ENCODE data around the gene HSPG2.

HSPG2 gene

DNA sequence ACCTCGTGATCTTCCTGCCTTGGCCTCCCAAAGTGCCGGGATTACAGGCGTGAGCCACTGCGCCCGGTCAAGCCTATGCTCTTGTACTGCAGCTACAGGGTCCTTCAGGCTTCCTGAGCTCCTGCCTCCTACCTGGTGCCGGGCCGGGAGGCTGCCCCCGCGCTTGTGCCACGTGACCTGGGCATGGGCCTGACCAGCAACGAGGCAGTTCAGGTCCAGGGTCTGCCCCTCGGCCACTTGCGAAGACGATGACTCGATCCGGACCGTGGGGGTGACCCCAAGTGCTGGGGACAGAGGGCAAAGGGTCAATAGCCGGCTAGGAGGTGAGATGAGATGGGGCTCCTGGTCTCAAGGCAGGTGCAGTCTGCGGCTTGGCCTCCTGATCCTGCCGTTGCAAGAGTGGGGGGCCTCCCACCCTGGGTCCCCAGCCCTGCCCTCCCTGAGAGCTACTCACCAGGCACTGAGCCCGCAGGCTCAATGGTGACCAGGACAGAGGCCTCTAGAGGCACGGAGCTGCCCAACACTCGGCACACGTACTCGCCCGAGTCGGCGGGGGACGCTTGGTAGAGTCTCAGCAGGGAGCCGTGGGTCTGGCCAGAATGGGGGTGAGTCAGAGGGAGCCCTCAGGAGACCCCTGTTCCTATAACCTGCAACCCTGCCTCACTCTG is 87.1 kb downstream of the HSPG2 start:
- DNase-seq (ENCODE audit: low read depth in 4 of 4, low spot score in 1 of 4) = no peak

DNA sequence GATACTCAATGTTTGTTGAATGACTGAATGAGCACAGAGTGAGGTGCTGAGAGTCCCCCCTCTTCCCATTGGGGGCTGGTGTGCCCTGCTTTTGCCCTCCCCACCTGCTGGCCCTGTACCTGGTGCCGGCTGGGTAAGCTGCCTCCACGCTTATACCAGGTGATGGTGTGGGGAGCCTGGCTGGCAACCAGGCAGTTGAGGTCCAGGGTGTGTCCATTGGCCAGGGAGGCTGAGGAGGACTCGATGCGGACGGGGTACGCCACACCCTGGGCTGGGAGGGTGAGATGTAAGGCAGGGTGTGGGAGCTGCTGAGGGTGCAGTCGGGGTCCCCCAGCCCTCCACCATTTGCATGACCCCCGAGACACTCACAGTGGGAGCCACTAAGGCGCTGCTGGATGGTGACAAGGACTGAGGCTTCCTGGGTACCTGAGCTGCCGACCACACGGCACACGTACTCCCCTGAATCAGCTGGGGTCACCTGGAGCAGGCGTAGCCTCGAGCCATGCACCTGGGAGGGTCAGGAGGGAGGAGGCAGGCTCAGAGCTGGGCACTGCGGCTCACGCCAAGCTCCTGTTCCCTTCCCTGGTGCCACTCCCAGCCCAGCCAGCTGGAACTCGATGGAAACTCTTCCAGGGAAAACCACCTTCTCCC is 88.5 kb downstream of the HSPG2 start:
- DNase-seq (ENCODE audit: low read depth in 4 of 4, low spot score in 1 of 4) = no peak

DNA sequence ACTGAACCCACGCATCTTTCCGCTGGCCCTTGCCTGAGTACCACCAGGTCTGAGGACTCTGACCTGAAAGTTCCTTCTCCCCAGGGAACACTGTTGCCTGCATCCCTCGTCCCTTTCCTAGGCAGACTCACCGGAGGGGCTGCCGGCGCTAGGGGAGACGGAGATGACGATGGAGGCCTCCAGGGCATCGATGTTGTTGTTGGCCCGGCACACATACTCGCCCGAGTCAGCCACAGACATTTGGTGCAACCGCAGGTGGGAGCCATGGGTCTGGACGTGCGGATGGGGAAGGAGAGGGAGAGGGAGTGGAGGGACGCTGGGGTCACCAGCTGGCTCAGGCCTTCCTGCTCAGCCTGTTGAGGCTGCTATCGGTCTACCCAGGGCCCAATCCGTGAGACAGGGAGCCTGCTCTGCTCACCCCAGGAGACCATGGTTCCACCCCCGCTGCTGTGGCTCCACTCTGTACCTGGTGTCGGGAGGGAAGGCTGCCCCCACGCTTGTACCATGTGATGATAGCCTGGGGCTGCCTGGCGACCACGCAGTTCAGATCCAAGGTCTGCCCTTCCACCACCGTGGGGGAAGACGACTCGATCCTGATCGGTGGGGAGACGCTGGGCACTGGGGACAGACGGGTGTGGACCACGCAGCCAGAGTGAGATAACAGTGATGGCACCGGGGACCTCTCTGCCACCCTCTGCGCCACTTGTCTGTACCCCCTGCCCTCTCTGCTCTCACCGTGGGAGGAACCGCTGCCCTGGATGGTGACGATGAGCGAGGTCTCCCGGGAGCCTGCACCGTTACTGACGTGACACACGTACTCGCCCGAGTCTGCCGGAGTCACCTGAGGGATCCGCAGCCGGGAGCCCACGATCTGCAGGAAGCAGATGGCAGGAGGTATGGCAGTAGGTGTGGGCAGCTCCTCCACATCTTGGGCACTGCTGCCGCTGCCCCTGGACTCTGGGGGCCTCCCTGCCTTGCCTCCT is 89.6 kb downstream of the HSPG2 start:
- no peak for DNase-seq (ENCODE audit: low read depth in 4 of 4, low spot score in 1 of 4)

DNA sequence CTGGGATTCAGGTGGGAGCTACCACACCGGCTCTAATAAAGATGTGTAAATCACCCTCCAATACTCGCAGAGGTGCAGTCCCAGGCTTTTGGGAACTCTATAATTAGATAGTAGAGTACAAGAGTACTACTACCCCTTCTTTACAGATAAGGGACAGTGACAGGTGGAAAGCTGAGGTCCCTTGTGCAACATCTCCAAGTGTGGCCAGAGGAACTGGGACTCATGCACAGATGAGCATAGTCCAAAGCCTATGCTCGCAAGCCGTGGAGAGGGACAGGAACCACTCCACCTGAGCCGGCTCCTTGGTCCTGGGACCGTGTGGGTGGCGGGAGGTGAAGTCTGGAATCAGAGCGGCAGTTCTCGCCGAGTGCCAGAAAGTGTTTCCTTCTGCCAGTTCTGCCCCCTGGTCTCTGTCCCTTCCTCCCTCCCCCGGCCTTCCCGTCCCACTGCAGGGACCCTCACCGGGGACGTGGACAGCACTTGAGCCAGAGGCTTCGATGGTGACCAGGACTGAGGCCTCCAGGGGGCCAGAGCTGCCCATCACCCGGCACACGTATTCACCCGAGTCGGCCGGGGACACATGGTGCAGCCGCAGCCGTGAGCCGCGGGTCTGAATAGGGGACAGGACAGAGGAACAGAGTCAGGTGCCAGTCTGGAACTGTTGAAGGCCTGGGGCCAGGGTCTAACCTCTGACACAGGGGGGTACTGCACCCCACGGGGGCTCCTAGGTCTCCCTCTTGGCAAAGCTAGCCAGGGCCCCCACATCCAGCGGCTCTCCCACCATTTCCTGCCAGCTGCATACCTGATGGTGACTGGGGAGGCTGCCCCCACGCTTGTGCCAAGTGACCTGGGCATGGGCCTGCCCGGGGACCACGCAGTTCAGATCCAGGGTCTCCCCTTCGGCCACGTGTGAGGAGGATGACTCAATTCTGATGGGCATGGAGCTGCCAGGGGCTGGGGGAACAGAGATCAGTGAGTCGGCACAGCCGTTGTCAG is 91.2 kb downstream of the HSPG2 start:
- DNase-seq (ENCODE audit: low read depth in 4 of 4, low spot score in 1 of 4) = no peak

DNA sequence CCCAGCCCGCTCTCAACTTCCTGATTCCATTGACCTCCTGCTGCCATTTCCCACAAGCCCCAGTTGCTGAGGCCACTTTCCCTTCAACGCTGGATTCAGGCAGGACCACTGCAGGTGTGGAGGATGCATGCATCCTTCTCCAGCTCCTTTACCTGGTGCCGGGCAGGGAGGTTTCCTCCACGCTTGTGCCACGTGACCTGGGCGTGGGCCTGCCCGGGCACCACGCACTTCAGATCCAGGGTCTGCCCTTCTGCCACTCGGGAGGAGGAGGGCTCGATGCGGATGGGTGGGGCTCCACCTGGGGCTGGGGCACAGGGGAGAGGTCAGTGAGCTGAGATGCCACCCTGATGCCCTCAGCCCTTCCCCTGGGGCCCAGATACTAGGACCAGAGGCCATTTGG is 93.1 kb downstream of the HSPG2 start:
- no peak for DNase-seq (ENCODE audit: low read depth in 4 of 4, low spot score in 1 of 4)

DNA sequence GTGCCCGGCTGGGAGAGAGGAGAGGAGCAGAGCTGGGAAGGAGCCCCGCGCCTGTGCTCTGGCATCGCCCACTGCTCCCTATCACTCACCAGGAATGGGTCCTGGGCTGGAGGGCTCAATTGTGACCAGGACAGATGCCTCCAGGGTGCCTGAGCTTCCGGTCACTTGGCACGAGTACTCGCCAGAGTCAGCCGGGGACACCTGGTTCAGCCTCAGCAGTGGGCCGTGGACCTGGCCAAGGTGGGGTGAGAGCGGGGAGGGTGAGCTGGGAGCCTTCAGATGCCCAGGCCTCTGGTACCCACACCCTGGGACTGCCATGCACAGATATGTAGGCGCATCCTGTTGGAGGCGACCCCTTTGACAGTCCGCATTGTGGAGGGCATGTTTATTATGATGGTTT is 93.9 kb downstream of the HSPG2 start:
- DNase-seq (ENCODE audit: low read depth in 4 of 4, low spot score in 1 of 4) = no peak

DNA sequence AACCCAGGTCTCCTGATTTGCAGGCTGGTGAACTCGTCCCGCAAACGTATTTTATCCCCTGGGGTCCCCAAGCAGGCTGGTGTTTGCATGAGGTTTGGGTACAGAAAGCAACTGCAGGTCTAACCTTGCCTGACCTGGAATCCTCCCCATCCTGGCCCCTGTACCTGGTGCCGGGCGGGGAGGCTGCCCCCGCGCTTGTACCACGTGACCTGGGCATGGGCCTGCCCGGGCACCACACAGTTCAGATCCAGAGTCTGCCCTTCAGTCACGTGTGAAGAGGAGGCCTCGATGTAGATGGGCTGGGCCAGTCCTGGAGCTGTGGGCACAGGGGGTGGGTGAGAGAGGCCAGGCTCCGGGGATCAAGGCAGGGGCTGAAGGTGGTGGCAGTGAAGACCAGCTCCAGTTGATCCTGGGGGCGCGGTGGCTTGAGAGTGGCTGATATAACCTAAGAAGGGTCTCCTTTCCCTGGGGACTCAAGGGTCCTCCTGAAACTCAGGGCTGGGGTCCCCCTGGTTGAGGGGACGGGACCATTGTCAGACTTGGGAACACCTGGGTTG is 94.4 kb downstream of the HSPG2 start:
- DNase-seq (ENCODE audit: low read depth in 4 of 4, low spot score in 1 of 4) = no peak

DNA sequence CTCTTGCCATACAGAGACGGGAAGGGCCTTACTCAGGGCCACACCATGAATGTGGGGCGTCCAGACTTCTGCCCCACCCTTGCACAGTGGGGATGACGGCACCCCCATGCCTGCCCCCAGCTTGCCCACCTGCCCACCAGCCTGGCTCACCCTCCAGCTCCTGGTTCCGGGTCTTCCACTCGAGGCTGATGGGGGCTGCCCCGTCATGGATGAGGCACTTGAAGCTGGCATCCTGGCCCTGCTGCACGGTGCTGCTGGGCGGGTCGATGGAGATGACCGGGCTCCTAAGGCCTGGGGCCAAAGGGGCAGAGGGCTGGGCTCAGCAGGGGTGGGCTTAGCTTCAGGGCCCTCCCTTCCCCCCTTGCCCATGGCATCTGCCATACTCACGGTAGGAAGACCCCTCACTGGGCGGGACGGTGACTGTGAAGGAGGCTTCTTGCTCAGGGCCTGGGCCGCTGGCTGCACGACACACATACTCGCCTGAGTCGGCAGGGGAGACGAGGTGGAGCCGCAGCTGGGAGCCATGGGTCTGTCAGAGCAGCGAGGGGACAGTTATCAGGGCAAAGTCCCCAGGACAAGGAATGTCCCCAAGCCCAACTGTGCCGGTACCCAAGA is 95.2 kb downstream of the HSPG2 start:
- no peak for DNase-seq (ENCODE audit: low read depth in 4 of 4, low spot score in 1 of 4)

DNA sequence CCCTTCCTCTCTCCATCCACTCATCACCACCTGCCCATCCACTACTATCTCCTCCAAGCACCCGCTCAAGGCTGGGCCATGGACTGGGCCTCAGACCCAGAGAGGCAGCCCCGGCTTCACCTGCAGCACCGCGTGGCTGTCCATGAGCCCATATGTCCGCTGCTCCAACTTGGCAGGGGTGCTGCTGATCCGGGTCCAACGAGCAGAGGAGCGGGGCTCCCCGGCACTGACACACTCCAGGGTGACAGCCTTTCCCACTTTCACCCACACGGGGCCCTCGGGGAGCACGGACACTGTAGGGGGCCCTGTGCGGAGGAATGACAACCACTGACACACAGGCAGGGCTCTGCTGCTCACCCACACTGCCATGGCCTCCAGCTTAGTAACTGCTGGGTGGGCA is 96.1 kb downstream of the HSPG2 start:
- no peak for DNase-seq (ENCODE audit: low read depth in 4 of 4, low spot score in 1 of 4)

DNA sequence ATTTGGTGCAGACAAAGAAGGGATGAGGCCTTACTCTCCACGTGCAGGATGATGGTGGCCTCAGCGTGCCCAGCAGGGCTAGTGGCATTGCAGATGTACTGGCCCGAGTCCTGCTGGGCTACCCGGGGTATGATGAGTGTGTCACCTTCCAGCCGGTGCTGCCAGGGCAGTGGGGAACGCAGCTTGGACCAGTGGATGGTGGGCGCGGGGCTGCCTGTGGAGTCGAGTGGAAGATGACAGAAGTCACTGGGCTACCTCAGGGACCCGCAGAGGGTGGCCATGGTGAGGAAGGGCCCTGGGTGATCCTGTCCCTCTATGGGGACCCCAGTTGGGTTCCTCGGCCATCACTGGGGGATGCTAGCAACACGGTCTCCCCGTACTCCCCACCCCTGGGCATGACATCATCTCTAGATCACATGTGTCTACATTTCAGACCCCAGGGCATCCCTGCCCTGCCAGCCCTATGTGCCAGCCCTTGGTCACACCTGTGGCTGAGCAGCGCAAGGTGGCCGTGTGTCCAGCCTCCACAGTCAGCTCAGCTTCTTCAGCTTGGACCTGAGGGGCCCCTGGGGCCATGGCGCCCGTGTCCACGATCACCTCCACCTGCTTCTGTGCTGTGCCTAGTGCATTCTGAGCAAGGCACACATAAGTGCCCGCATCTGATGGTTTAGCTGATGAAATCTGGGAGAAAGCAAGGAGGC is 97.6 kb downstream of the HSPG2 start:
- DNase-seq (ENCODE audit: low read depth in 4 of 4, low spot score in 1 of 4) = no peak

DNA sequence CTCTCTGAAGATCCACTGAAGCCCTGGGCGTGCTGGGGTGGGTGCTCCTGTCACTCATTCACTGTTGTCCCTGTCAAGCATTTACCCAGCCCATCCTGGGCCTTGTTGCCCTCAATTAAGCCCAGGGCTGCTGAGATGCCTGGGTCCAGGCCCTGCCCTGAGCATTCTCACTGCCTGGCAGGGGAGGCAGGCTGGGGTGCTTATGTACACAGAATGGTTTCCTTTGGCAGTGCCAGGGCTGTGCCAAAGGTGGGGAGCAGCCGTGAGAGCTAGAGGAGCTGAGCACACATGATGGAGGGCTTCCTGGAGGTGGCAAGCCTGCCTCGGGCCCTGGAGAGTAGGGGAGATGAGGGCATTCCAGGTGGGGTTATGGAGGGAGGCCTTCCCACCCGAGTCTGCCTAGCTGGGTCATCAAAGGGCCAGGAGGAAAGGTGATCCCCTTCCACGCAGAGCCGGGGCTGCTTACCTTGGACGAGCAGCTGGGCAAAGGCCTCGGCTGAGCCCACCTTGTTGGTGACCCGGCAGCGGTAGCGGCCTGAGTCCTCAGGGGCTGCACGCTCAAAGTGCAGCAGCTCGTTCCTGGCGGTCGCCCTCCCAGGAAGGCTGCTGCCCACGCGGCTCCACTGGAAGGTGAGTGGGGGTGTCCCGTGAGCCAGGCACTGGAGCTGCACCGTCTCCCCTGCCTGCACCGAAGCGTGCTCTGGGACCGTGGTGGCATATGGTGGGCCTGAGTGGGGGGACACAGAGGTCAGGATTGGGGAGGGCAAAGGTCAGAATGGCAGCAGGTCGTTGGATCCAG is 98.6 kb downstream of the HSPG2 start:
- no peak for DNase-seq (ENCODE audit: low read depth in 4 of 4, low spot score in 1 of 4)

DNA sequence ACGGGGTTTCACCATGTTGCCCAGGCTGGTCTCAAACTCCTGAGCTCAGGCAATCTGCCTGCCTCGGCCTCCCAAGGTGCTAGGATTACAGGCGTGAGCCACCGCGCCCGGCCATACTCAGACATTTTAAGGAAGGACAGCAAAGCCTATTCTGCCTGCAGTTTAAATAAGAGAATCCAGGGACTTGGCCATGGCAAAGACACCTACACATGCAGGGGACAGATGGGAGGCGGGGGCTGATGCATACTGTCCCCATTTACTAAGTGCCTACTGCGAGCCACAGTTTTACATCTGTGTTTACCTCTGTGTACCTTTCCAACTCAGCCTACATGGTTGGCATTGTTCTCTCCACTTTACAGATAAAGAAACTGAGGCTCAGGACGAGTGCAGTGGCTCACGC is 99.6 kb downstream of the HSPG2 start:
- DNase-seq (ENCODE audit: low read depth in 4 of 4, low spot score in 1 of 4) = no peak

DNA sequence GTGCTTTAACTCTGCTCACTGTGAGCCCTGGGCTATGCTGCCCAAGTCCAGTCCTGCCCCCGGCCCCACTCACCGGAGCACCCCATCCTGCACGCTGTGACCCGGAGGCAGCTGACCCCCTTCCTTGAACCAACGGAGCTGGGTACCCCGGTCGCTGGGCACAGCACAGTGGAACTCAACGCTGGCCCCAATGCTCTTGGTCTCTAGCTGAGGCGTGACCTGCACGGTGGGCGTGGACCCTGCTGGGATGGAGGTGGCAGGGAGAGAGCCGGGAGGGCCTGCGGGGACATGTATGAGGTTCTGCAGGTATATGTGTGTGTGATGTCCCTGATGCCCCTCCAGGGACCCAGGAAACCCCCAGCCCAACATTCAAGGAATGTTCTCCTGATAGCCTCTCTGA is 100.4 kb downstream of the HSPG2 start:
- DNase-seq (ENCODE audit: low read depth in 4 of 4, low spot score in 1 of 4) = no peak

DNA sequence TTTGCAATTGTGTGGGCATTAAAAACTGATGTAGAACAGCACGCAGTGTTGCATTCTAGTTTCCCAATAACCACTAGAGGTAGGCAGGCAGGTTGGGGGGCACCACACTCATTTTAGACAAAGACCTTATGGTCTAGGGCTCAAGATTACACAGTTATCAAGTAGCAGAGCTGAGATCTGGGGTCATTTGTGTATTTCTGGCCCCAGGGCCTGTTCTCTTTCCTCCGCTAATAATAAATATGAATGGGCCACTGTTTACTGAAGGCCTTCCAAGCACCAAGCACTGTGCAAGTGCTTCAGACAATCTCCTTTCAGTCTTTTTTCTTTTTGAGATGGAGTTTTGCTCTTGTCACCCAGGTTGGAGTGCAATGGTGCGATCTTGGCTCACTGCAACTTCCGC is 101.1 kb downstream of the HSPG2 start:
- no peak for DNase-seq (ENCODE audit: low read depth in 4 of 4, low spot score in 1 of 4)

DNA sequence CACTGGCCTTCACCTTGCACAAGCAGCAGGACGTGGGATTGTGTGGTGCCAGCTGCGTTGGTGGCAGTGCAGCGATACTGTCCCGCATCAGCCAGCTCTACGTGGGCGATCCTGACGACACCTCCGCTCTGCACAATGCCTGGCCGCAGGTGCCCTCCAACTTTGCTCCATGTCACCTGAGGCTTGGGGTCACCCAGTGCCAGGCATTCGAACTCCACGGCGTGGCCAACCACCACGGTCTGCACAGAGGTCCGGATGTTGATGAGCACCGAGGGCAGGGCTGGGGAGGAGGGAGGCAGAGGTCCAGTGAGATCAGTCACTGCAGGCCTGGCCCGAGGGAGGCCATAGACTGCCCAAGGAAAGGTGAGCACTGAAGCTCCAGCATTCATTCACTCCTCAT is 102.4 kb downstream of the HSPG2 start:
- DNase-seq (ENCODE audit: low read depth in 4 of 4, low spot score in 1 of 4) = no peak

DNA sequence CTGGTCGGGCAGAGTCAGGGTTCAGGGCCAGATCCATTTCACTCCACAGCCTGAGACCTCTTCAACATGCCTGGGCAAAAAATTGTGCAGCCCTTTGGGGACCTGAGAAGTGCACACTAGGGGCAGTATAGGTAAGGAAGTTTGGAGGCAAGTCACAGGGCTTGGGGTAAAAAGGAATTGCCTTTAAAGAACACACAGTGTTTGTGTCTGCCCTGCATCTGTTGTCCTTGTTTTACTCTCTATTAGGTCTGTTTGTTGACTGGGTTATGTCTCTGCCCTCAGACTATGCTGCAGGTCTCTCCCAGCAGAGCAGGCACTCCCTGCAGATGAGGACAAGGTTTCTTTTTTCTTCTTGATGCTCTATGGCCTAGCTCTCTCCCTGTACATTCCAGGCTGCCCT is 103.0 kb downstream of the HSPG2 start:
- DNase-seq (ENCODE audit: low read depth in 4 of 4, low spot score in 1 of 4) = no peak

DNA sequence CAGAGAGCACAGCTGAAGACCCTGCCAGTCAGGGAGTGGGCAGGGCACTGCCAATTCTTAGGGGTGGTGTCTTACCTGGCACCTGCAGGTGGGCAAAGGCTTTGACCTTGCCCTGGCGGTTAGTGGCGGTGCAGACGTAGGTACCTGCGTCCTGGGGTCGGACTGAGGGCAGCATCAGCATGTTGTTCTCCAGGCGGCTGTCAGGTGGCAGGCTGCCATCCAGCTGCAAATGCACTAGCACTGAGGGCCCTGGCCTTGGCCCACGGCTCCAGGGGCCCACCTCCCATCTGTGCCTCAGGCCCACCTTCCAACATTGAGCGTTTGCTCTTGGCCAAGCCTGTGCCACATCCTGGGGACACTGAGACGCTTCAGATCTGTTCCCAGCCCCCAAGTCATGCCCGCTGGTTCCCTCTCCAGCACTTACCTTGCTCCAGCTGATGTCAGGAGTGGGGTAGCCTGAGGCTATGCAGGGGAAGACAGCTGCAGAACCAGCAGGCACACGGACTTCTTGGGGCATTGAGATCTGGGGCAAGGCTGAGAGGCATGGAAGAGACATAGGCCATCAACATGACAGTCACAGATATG is 103.6 kb downstream of the HSPG2 start:
- DNase-seq (ENCODE audit: low read depth in 4 of 4, low spot score in 1 of 4) = no peak

DNA sequence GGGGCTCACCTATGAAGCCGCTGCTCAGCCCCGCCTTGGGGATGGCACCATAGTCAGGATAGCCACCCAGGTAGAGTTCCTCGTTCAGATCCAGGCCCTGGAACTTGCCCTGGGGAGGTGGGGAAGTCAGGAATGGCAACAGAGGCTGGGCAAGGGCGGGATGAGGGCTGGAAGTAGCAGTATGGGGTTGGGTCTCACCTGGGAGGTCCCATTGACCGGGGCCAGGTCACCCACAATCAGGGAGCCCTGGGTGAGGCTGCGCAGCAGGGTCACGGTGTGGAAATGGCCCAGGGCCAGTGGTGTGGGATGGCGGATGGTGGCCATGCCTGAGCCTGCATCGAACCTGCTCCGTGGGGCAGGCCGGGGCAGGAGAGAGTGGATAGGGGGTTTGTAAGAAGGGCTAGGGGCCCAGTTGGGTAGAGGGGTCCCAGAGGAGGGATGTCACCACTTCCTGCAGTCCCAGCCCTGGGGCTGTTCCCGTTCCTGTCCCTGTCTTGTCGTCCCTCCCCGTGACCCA is 105.6 kb downstream of the HSPG2 start:
- DNase-seq (ENCODE audit: low read depth in 4 of 4, low spot score in 1 of 4) = no peak

All from stimulated activated CD4-positive, alpha-beta T cell treated with anti-CD3 and anti-CD28 coated beads, Interleukin-1b, Interleukin-23, amount 100 ng/mL, for 24 hours (primary cell).